ENCODE results near the gene PGLYRP1. TPM values are rescaled to one million over a fixed set of nuclear protein-coding genes. Genes with fewer than 3 reads are reported as not detected.

PGLYRP1 gene
- total RNA-seq, 2 experiments from 2014 or later = not detected

GRCh38 chr19:46040125-46040524 is 17.3 kb upstream of the PGLYRP1 start:
- no peak overlapping the region for H3K27ac ChIP-seq (ENCODE audit: low read depth in 1 of 2, low read length in 2 of 2)
- peaks cover 11 to 16% of the 10 kb centered on the region in 2 experiments for H3K9me3 ChIP-seq (ENCODE audit: control insufficient read depth in 1 of 2, insufficient read depth in 1 of 2, low read length in 2 of 2)
- intact Hi-C loops (cut with DNase I, micrococcal nuclease) = loop anchor here in 1 of 2 experiments (10.0 kb wide), 1 partner anchor 135 kb away; no protein-coding TSS in a partner anchor
- no peak overlapping the region for H3K4me3 ChIP-seq (ENCODE audit: low read length)
- TF ChIP-seq CTCF (IDR thresholded peaks at IDR 0.05) = no peak
- CTCF ChIA-PET = no interaction called here
- Mint-ChIP-seq H3K4me1 (ENCODE audit: low read depth) (no peaks in the 10 kb centered on the region), H3K9me3 (no peaks in the 10 kb centered on the region), H3K27me3 (peaks cover 54% of the 10 kb centered on the region), H3K27ac (no peak overlapping the region), H3K4me3 (no peak overlapping the region), H3K36me3 (ENCODE audit: low read depth) (no peaks in the 10 kb centered on the region)
- no peaks in the 10 kb centered on the region for H3K4me1 ChIP-seq (ENCODE audit: insufficient read depth, low read length)
- peaks cover 27 to 35% of the 10 kb centered on the region in 2 experiments for H3K27me3 ChIP-seq (ENCODE audit: control insufficient read depth in 1 of 2, insufficient read depth in 2 of 2, low read length in 2 of 2)
- ATAC-seq (ENCODE audit: poor library complexity) = no peak
- no peak for DNase-seq
- no peaks in the 10 kb centered on the region for H3K36me3 ChIP-seq (ENCODE audit: insufficient read depth, low read length)
- POLR2A ChIA-PET = no interaction called here

- no peak for ATAC-seq (ENCODE audit: poor library complexity)
- ChIA-PET POLR2A (no interaction called here), CTCF (no interaction called here)
- TF ChIP-seq CTCF (IDR thresholded peaks at IDR 0.05) = no peak
- H3K27me3 Mint-ChIP-seq = peaks cover 34% of the 10 kb centered on the region
- H3K36me3 Mint-ChIP-seq (ENCODE audit: low read depth) = no peaks in the 10 kb centered on the region
- H3K4me3 ChIP-seq (ENCODE audit: low read length) = no peak overlapping the region
- H3K27me3 ChIP-seq (ENCODE audit: control insufficient read depth in 1 of 2, insufficient read depth in 2 of 2, low read length in 2 of 2) = peaks cover 10 to 18% of the 10 kb centered on the region in 2 experiments
- no peaks in the 10 kb centered on the region for H3K36me3 ChIP-seq (ENCODE audit: insufficient read depth, low read length)
- intact Hi-C loops (cut with DNase I, micrococcal nuclease) = no loop called here
- H3K27ac ChIP-seq (ENCODE audit: low read depth in 1 of 2, low read length in 2 of 2) = no peak overlapping the region
- peaks cover 0 to 23% of the 10 kb centered on the region in 2 experiments for H3K9me3 ChIP-seq (ENCODE audit: control insufficient read depth in 1 of 2, insufficient read depth in 1 of 2, low read length in 2 of 2)
- no peak overlapping the region for H3K27ac Mint-ChIP-seq
- no peaks in the 10 kb centered on the region for H3K4me1 ChIP-seq (ENCODE audit: insufficient read depth, low read length)
- H3K4me1 Mint-ChIP-seq (ENCODE audit: low read depth) = no peaks in the 10 kb centered on the region
- DNase-seq = no peak
- no peaks in the 10 kb centered on the region for H3K9me3 Mint-ChIP-seq
- no peak overlapping the region for H3K4me3 Mint-ChIP-seq
These were observed 13.9 kb upstream of the PGLYRP1 start for GRCh38 chr19:46036744-46037128.

GRCh38 chr19:46035986-46036743 is 13.3 kb upstream of the PGLYRP1 start:
- H3K27me3 Mint-ChIP-seq = peaks cover 30% of the 10 kb centered on the region
- no peak for TF ChIP-seq CTCF (IDR thresholded peaks at IDR 0.05)
- Histone ChIP-seq H3K4me1 (ENCODE audit: insufficient read depth, low read length) (no peaks in the 10 kb centered on the region), H3K36me3 (ENCODE audit: insufficient read depth, low read length) (no peaks in the 10 kb centered on the region), H3K9me3 (ENCODE audit: control insufficient read depth in 1 of 2, insufficient read depth in 1 of 2, low read length in 2 of 2) (peaks cover 0 to 23% of the 10 kb centered on the region in 2 experiments), H3K27me3 (ENCODE audit: control insufficient read depth in 1 of 2, insufficient read depth in 2 of 2, low read length in 2 of 2) (peaks cover 4 to 17% of the 10 kb centered on the region in 2 experiments), H3K27ac (ENCODE audit: low read depth in 1 of 2, low read length in 2 of 2) (no peak overlapping the region), H3K4me3 (ENCODE audit: low read length) (no peak overlapping the region)
- H3K36me3 Mint-ChIP-seq (ENCODE audit: low read depth) = no peaks in the 10 kb centered on the region
- DNase-seq = no peak
- no peak for ATAC-seq (ENCODE audit: poor library complexity)
- no peaks in the 10 kb centered on the region for H3K4me1 Mint-ChIP-seq (ENCODE audit: low read depth)
- CTCF ChIA-PET = no interaction called here
- intact Hi-C loops (cut with DNase I, micrococcal nuclease) = no loop called here
- no peaks in the 10 kb centered on the region for H3K9me3 Mint-ChIP-seq
- POLR2A ChIA-PET = no interaction called here
- no peak overlapping the region for H3K27ac Mint-ChIP-seq
- H3K4me3 Mint-ChIP-seq = no peak overlapping the region
